Neural cell (in vitro differentiated cells): ENCODE measurements around the gene CD40. TPM values are rescaled to one million over a fixed set of nuclear protein-coding genes. Genes with fewer than 3 reads are reported as not detected.

Source experiments
- H2AFZ ChIP-seq: fragments of 200-600, 300-800 bp; sonication (generic), shearing (Covaris generic); 2 replicates; pipeline ENCODE4 v1.6.0; 2014; ENCODE audit warnings: low read depth, mild to moderate bottlenecking, antibody characterized with exemption, low read length, moderate library complexity
- H3F3A ChIP-seq: fragments of 200-600 bp; shearing (Covaris generic); 2 replicates; pipeline ENCODE4 v1.6.1; 2016; ENCODE audit warnings: mild to moderate bottlenecking, moderate library complexity, mixed read lengths, antibody characterized with exemption, low read length; ENCODE audit not compliant: insufficient read depth, poor library complexity, severe bottlenecking
- H3K27ac ChIP-seq: fragments of 200-600, 300-800 bp; sonication (generic), shearing (Covaris generic); 2 replicates; pipeline ENCODE4 v1.5.1; 2014; ENCODE audit warnings: mild to moderate bottlenecking, low read length, moderate library complexity
- H3K27me3 ChIP-seq: fragments of 300-800, 200-600 bp; sonication (generic), shearing (Covaris generic); 2 replicates; pipeline ENCODE4 v1.6.0; 2014; ENCODE audit warnings: mild to moderate bottlenecking, low read depth, low read length, moderate library complexity; ENCODE audit not compliant: insufficient read depth
- H3K36me3 ChIP-seq: fragments of 300-800, 200-600 bp; sonication (generic), shearing (Covaris generic); 2 replicates; pipeline ENCODE4 v1.5.1; 2014; ENCODE audit warnings: mild to moderate bottlenecking, antibody characterized with exemption, low read length, moderate library complexity; ENCODE audit not compliant: insufficient read depth
- H3K4me2 ChIP-seq: fragments of 300-800, 200-600 bp; sonication (generic), shearing (Covaris generic); 2 replicates; pipeline ENCODE4 v1.6.0; 2014; ENCODE audit warnings: mild to moderate bottlenecking, low read length
- H3K4me3 ChIP-seq: fragments of 300-800, 200-600 bp; sonication (generic), shearing (Covaris generic); 2 replicates; pipeline ENCODE4 v1.5.1; 2014; ENCODE audit warnings: mild to moderate bottlenecking, low read length, moderate library complexity
- H3K79me2 ChIP-seq: fragments of 200-600 bp; shearing (Covaris generic); replicated peaks from 2 replicates; pipeline ENCODE4 v1.6.0; 2014; ENCODE audit warnings: mild to moderate bottlenecking, low read length, moderate library complexity; ENCODE audit not compliant: insufficient read depth
- H3K9ac ChIP-seq: fragments of 300-800, 200-600 bp; sonication (generic), shearing (Covaris generic); 2 replicates; pipeline ENCODE4 v1.6.1; 2016; ENCODE audit warnings: mild to moderate bottlenecking, low read length, mixed read lengths
- H3K9me2 ChIP-seq: fragments of 200-600 bp; shearing (Covaris generic); 2 replicates; pipeline ENCODE4 v1.6.1; 2016; ENCODE audit warnings: mild to moderate bottlenecking, low read length, mixed read lengths; ENCODE audit not compliant: insufficient read depth
- H3K9me3 ChIP-seq: fragments of 200-600, 300-800 bp; sonication (generic), shearing (Covaris generic); 2 replicates; pipeline ENCODE4 v1.6.1; 2016; ENCODE audit warnings: mild to moderate bottlenecking, mixed run types, low read length, moderate library complexity, mixed read lengths
- H4K20me1 ChIP-seq: fragments of 200-600 bp; shearing (Covaris generic); 2 replicates; pipeline ENCODE4 v1.6.1; 2016; ENCODE audit warnings: mild to moderate bottlenecking, mixed run types; ENCODE audit not compliant: insufficient read depth
- CTCF ChIP-seq: fragments of 450-650 bp; IDR thresholded peaks from 2 replicates; pipeline ENCODE4 v1.5.1; 2014; ENCODE audit warnings: antibody characterized with exemption, mild to moderate bottlenecking, moderate library complexity; ENCODE audit not compliant: poor library complexity, severe bottlenecking
- EP300 ChIP-seq: fragments of 450-650 bp; conservative IDR thresholded peaks from 2 replicates; pipeline ENCODE4 v1.6.1; 2014; ENCODE audit warnings: antibody characterized with exemption, mild to moderate bottlenecking, moderate library complexity; ENCODE audit not compliant: poor library complexity, severe bottlenecking
- EZH2 ChIP-seq: fragments of 200-600, 300-800 bp; shearing (Covaris generic), sonication (generic); IDR thresholded peaks from 2 replicates; pipeline ENCODE4 v1.6.1; 2014; ENCODE audit warnings: antibody characterized with exemption, low read length, borderline replicate concordance, mild to moderate bottlenecking; ENCODE audit not compliant: insufficient read depth, poor library complexity, severe bottlenecking
- MXI1 ChIP-seq: fragments of 450-650 bp; conservative IDR thresholded peaks from 2 replicates; pipeline ENCODE4 v1.6.1; 2014; ENCODE audit warnings: antibody characterized with exemption, mild to moderate bottlenecking; ENCODE audit not compliant: poor library complexity, severe bottlenecking
- POLR2AphosphoS5 ChIP-seq: IDR thresholded peaks from 2 replicates; pipeline ENCODE4 v1.6.1; 2012
- RAD21 ChIP-seq: fragments of 450-650 bp; conservative IDR thresholded peaks from 2 replicates; pipeline ENCODE4 v1.6.1; 2014; ENCODE audit warnings: antibody characterized with exemption, mild to moderate bottlenecking, moderate library complexity
- SMC3 ChIP-seq: fragments of 450-650 bp; conservative IDR thresholded peaks from 2 replicates; pipeline ENCODE4 v1.6.1; 2014; ENCODE audit warnings: antibody characterized with exemption, mild to moderate bottlenecking, moderate library complexity; ENCODE audit not compliant: poor library complexity
- TAF1 ChIP-seq: IDR thresholded peaks from 2 replicates; pipeline ENCODE4 v1.6.1; 2012; ENCODE audit warnings: low read depth
- polyA minus RNA-seq: library from RNA; depleted of rRNA, polyadenylated mRNA; stranded (reverse); fragments of >200 nt; gene quantifications from 2 replicates; pipeline ENCODE4 v1.2.3, GENCODE V29; 2014
- polyA plus RNA-seq: library from polyadenylated mRNA; depleted of rRNA; stranded (reverse); fragments of >200 nt; gene quantifications from 2 replicates; pipeline ENCODE4 v1.2.3, GENCODE V29; 2014
- TF ChIP-seq, protein P1 (sequence below): IDR thresholded peaks from 2 replicates; pipeline ENCODE4 v1.6.1; 2012; ENCODE audit warnings: borderline replicate concordance

CD40 gene
- polyA plus RNA-seq: not detected in 2 replicates
- polyA minus RNA-seq: not detected in 2 replicates

DNA sequence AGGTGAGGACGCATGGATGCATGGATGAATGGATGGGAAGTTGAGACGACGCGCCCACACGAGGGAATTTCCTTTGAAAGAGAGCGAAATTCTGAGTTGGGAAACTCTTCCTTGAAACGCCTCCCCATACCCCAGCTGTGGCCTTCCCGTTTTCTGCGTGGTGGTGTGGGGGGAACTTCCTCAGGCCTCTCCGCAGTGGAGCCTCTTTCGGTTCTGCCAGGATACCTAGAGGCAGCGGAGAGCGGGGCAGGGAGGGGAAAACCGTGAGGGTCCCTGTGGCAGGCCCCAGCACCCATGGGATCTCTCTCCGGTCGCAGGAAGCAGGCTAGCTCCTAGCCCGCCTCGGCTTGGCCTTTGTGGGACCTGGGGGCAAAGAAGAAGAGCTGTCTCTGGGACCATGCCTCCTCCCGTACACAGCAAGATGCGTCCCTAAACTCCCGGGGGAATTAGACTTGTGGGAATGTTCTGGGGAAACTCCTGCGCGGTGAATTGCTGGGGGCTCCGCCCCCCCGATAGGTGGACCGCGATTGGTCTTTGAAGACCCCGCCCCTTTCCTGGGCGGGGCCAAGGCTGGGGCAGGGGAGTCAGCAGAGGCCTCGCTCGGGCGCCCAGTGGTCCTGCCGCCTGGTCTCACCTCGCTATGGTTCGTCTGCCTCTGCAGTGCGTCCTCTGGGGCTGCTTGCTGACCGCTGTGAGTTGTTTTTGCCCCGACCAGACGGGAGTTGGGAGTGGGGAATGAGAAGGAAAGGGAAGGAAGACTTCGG is at the start of gene CD40:
CD40 (plus strand) TSS at position 611 of the 764 bp plus-strand sequence; CDS start at position 641, 30 bp downstream.
- no peak within 1 kb of the TSS for H2AFZ ChIP-seq
- H3K4me3 ChIP-seq: no peak within 1 kb of the TSS
- no peaks in the 10 kb centered on the region for H3F3A ChIP-seq
- no peak within 1 kb of the TSS for H3K4me2 ChIP-seq
- H3K36me3 ChIP-seq: no peaks in the 10 kb centered on the region
- no peaks in the 10 kb centered on the region for H3K79me2 ChIP-seq
- H3K9me3 ChIP-seq: no peaks in the 10 kb centered on the region
- no peaks in the 10 kb centered on the region for H3K9me2 ChIP-seq
- no peak within 1 kb of the TSS for H3K27ac ChIP-seq
- TF ChIP-seq CTCF (no peak), EZH2 (no peak), SMC3 (no peak), TAF1 (no peak), POLR2AphosphoS5 (no peak), MXI1 (no peak), RAD21 (no peak), EP300 (no peak)
- TF ChIP-seq, protein P1, sequence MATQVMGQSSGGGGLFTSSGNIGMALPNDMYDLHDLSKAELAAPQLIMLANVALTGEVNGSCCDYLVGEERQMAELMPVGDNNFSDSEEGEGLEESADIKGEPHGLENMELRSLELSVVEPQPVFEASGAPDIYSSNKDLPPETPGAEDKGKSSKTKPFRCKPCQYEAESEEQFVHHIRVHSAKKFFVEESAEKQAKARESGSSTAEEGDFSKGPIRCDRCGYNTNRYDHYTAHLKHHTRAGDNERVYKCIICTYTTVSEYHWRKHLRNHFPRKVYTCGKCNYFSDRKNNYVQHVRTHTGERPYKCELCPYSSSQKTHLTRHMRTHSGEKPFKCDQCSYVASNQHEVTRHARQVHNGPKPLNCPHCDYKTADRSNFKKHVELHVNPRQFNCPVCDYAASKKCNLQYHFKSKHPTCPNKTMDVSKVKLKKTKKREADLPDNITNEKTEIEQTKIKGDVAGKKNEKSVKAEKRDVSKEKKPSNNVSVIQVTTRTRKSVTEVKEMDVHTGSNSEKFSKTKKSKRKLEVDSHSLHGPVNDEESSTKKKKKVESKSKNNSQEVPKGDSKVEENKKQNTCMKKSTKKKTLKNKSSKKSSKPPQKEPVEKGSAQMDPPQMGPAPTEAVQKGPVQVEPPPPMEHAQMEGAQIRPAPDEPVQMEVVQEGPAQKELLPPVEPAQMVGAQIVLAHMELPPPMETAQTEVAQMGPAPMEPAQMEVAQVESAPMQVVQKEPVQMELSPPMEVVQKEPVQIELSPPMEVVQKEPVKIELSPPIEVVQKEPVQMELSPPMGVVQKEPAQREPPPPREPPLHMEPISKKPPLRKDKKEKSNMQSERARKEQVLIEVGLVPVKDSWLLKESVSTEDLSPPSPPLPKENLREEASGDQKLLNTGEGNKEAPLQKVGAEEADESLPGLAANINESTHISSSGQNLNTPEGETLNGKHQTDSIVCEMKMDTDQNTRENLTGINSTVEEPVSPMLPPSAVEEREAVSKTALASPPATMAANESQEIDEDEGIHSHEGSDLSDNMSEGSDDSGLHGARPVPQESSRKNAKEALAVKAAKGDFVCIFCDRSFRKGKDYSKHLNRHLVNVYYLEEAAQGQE: no peak
- no peaks in the 10 kb centered on the region for H4K20me1 ChIP-seq
- H3K9ac ChIP-seq: no peak within 1 kb of the TSS
- H3K27me3 ChIP-seq: no peaks in the 10 kb centered on the region

DNA sequence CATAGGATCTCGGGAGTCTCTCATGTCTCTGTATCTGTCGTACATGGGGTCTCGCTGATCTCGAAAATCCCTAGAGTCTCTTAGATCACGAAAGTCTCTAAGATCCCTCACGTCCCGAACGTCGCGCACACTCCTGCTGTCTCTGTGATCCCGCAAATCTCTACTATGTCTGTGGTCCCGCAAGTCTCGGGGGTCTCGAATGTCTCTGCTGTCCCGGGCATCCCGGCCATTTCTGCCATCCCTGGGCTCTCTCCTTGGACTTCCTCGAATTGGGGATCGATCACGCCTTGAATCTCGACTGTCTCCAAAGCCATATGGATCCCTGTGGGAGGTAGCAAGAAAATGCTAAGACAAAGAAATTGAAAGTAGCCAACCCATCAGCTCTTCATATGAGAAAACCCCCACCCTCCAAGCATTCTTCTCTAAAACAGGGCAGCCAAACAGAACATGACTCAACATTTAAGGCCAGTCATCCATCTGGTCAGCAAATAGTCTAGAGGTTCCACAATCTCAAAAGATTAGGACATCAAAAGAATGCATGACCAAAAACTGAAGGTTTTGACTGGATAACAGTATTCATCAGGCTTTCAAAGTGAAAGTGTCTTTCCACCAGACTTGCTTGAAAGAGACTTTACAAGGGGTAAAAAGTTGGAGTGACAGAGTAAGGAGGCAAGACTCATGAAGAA is 47.8 kb upstream of the CD40 start:
- no peaks in the 10 kb centered on the region for H4K20me1 ChIP-seq
- H3K9me3 ChIP-seq: no peaks in the 10 kb centered on the region

More for the DNA sequence above, 47.8 kb upstream of the CD40 start:
- H3K79me2 ChIP-seq: peaks cover 3% of the 10 kb centered on the region
- no peak overlapping the region for H3K27ac ChIP-seq
- TF ChIP-seq RAD21 (no peak), TAF1 (no peak), EZH2 (no peak), EP300 (no peak), SMC3 (no peak), CTCF (no peak), POLR2AphosphoS5 (no peak), MXI1 (no peak)
- TF ChIP-seq, protein P1: no peak
- H3K9me2 ChIP-seq: no peaks in the 10 kb centered on the region
- H3K27me3 ChIP-seq: no peaks in the 10 kb centered on the region
- no peak overlapping the region for H3K4me2 ChIP-seq
- no peaks in the 10 kb centered on the region for H3F3A ChIP-seq
- H3K36me3 ChIP-seq: peaks cover 23% of the 10 kb centered on the region
- H2AFZ ChIP-seq: no peak overlapping the region
- H3K9ac ChIP-seq: no peak overlapping the region
- H3K4me3 ChIP-seq: no peak overlapping the region
